Measurements from ENCODE around the gene SLC12A4. TPM values are rescaled to one million over a fixed set of nuclear protein-coding genes. Genes with fewer than 3 reads are reported as not detected.
A peak's percentile ranks its signal among the peaks of the same experiment; 100 is the strongest.
"Not testable (repeated sequence)": the region's sequence is repeated elsewhere in the genome, so short reads cannot be mapped to it uniquely, and the experiment has no call there.

The SLC12A4 gene
- total RNA-seq, 4 donors from 2014 or later, result 65.8 to 142 (median 81.3) TPM

DNA sequence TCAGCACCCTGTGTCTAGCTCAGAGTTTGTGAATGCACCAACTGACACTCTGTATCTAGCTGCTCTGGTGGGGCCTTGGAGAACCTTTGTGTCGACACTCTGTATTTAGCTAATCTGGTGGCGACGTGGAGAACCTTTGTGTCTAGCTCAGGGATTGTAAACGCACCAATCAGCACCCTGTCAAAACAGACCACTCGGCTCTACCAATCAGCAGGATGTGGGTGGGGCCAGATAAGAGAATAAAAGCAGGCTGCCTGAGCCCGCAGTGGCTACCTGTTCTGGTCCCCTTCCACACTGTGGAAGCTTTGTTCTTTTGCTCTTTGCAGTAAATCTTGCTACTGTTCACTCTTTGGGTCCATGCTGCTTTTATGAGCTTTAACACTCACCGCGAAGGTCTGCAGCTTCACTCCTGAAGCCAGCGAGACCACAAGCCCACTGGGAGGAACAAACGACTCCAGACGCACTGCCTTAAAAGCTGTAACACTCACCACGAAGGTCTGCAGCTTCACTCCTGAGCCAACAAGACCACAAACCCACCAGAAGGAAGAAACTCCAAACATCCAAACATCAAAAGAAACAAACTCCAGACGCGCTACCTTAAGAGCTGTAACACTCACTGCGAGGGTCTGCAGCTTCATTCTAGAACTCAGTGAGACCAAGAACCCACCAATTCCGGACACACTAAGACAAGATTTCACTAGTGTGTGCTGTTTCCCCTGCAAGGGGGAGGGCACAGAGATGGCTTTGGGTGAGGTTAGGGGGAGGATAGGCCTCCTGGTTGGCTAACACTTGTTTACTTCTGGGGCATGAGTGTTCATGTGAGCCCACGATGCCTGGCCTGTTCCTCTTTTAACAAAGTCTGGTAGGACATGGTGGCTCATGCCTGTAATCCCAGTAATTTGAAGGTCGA, 30.6 kb upstream of the SLC12A4 start, which contains the start of gene DPEP2:
TSS of gene DPEP2 (minus strand) at position 706 of the 910 bp plus-strand sequence. CDS start 6,272 bp downstream, outside the sequence.
- peak within 1 kb of the TSS in 1 of 4 donors; percentile 21 for H3K4me3 ChIP-seq
- not testable (repeated sequence) for DNase-seq (ENCODE audit: extremely low spot score)
- peak within 1 kb of the TSS in 2 of 4 donors; percentile 34 to 47 for H3K27ac ChIP-seq (replicated peaks in 1 of 4)

DNA sequence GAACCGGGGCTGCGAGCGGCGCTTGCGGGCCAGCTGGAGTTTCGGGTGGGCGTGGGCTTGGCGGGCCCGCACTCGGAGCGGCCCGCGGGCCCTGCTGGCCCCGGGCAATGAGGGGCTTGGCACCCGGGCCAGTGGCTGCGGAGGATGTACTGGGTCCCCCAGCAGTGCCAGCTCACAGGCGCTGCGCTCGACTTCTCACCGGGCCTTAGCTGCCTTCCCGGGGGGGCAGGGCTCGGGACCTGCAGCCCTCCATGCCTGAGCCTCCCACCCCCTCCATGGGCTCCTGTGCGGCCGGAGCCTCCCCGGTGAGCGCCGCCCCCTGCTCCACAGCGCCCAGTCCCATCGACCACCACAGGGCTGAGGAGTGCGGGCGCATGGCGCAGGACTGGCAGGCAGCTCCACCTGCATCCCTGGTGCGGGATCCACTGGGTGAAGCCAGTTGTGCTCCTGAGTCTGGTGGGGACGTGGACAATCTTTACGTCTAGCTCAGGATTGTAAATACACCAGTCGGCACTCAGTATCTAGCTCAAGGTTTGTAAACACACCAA, 29.9 kb upstream of the SLC12A4 start:
- H3K4me3 ChIP-seq; H3K27ac ChIP-seq (replicated peaks in 1 of 4); DNase-seq (ENCODE audit: extremely low spot score); intact Hi-C loops (cut with DNase I); H3K9me3 ChIP-seq; H3K27me3 ChIP-seq; H3K36me3 ChIP-seq: not testable (repeated sequence)
- WGBS, result 92% methylated on average over 17 of the region's 36 CpGs
- H3K4me1 ChIP-seq, result peaks cover 6 to 24% (median 9%) of the 10 kb centered on the region in 4 donors

More for the DNA sequence above, 30.6 kb upstream of the SLC12A4 start, which contains the start of gene DPEP2:
- peaks cover 0 to 17% (median 4%) of the 10 kb centered on the region in 4 donors for H3K4me1 ChIP-seq
- peak in 1 of 2 donors; percentile 29 for TF ChIP-seq POLR2AphosphoS5 (IDR thresholded peaks at IDR 0.05)
- H3K9me3 ChIP-seq; H3K27me3 ChIP-seq; intact Hi-C loops (cut with DNase I); H3K36me3 ChIP-seq: not testable (repeated sequence)
- 72% methylated on average over 17 of the region's 18 CpGs for WGBS

DNA sequence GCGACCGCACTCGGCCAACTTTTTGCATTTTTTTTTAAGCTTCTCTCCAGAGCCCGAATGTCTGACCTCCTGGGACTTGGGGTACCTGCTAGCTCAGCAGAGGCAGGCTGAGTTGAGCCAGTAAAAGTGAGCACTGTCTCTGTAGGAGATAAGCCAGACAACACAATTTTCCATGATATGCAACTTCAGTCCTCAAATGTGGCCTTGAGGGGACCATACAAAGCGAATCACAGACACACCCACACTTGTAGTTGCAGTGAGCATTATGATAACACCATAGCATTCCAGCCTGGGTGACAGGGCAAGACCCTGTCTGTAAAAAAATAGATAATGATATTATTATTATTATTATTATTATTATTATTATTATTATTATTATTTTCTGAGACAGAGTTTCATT, 28.2 kb upstream of the SLC12A4 start:
- Histone ChIP-seq H3K27ac (replicated peaks in 1 of 4) (no peak overlapping the region), H3K9me3 (no peaks in the 10 kb centered on the region), H3K27me3 (no peaks in the 10 kb centered on the region), H3K4me3 (no peak overlapping the region), H3K36me3 (no peaks in the 10 kb centered on the region), H3K4me1 (peaks cover 12 to 31% (median 15%) of the 10 kb centered on the region in 4 donors)
- no peak for DNase-seq (ENCODE audit: extremely low spot score)
- intact Hi-C loops (cut with DNase I), result no loop called here
- WGBS, result 89% methylated on average over 5 of the region's 5 CpGs
- TF ChIP-seq EP300 (IDR thresholded peaks at IDR 0.05) (no peak), POLR2A (IDR thresholded peaks at IDR 0.05; ENCODE audit: low read depth) (no peak)

DNA sequence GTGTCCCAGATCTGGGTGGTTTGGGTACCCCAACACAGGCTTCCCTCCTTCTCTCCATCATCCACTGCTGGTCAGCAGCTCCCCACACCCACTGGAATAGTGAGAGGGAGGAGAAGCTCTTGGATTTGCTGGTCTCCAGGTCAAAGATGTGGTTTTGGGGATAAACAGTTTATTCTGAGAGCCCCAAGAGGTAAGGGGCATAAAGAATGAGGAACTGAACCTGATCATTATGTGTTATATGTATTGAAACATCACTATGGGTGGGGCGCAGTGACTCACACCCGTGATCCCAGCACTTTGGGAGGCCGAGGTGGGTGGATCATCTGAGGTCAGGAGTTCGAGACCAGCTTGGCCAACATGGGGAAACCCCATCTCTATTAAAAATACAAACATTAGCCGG, 27.0 kb upstream of the SLC12A4 start:
- no peaks in the 10 kb centered on the region for H3K9me3 ChIP-seq
- TF ChIP-seq POLR2AphosphoS5 (IDR thresholded peaks at IDR 0.05) (no peak), POLR2A (IDR thresholded peaks at IDR 0.05; ENCODE audit: low read depth) (no peak), EP300 (IDR thresholded peaks at IDR 0.05) (no peak)
- TF ChIP-seq, protein P1, sequence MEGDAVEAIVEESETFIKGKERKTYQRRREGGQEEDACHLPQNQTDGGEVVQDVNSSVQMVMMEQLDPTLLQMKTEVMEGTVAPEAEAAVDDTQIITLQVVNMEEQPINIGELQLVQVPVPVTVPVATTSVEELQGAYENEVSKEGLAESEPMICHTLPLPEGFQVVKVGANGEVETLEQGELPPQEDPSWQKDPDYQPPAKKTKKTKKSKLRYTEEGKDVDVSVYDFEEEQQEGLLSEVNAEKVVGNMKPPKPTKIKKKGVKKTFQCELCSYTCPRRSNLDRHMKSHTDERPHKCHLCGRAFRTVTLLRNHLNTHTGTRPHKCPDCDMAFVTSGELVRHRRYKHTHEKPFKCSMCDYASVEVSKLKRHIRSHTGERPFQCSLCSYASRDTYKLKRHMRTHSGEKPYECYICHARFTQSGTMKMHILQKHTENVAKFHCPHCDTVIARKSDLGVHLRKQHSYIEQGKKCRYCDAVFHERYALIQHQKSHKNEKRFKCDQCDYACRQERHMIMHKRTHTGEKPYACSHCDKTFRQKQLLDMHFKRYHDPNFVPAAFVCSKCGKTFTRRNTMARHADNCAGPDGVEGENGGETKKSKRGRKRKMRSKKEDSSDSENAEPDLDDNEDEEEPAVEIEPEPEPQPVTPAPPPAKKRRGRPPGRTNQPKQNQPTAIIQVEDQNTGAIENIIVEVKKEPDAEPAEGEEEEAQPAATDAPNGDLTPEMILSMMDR (IDR thresholded peaks at IDR 0.05), result no peak
- H3K4me3 ChIP-seq, result no peak overlapping the region
- WGBS, result 81% methylated on average over 5 of the region's 5 CpGs
- DNase-seq (ENCODE audit: extremely low spot score), result no peak
- intact Hi-C loops (cut with DNase I), result no loop called here
- peaks cover 12 to 25% (median 15%) of the 10 kb centered on the region in 4 donors for H3K4me1 ChIP-seq
- H3K27me3 ChIP-seq, result no peaks in the 10 kb centered on the region
- H3K36me3 ChIP-seq, result no peaks in the 10 kb centered on the region
- H3K27ac ChIP-seq (replicated peaks in 1 of 4), result no peak overlapping the region

DNA sequence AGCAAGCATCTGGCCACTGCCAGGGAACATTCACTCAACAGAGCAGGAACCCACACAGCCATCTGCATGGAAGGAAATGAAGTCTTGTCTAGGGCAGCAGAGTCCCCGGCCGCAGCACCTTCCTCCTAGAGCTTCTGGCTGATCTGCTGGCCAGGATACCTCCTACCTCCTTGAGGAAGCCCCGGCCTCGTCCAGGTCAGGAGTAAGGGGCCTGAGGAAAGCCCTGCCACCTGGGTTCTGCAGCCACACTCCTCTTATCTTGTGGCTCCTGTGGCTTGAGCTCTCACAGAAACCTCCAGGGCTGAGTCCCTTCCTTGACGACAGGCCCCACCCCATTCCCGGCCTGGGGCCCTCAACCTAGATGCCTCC, 25.6 kb upstream of the SLC12A4 start:
- H3K9me3 ChIP-seq; H3K36me3 ChIP-seq; DNase-seq (ENCODE audit: extremely low spot score); H3K27me3 ChIP-seq: not testable (repeated sequence)
- Histone ChIP-seq H3K27ac (replicated peaks in 1 of 4) (peak overlapping the region; percentile 45 to 60 (median 49)), H3K4me1 (peaks cover 10 to 15% (median 13%) of the 10 kb centered on the region in 4 donors), H3K4me3 (peak overlapping the region in 2 of 4 donors; percentile 42 to 46)
- intact Hi-C loops (cut with DNase I), result loop anchor here (5.0 kb wide), 2 partner anchors 48 to 233 kb away; no protein-coding TSS in a partner anchor
- 83% methylated on average over 2 of the region's 6 CpGs for WGBS

DNA sequence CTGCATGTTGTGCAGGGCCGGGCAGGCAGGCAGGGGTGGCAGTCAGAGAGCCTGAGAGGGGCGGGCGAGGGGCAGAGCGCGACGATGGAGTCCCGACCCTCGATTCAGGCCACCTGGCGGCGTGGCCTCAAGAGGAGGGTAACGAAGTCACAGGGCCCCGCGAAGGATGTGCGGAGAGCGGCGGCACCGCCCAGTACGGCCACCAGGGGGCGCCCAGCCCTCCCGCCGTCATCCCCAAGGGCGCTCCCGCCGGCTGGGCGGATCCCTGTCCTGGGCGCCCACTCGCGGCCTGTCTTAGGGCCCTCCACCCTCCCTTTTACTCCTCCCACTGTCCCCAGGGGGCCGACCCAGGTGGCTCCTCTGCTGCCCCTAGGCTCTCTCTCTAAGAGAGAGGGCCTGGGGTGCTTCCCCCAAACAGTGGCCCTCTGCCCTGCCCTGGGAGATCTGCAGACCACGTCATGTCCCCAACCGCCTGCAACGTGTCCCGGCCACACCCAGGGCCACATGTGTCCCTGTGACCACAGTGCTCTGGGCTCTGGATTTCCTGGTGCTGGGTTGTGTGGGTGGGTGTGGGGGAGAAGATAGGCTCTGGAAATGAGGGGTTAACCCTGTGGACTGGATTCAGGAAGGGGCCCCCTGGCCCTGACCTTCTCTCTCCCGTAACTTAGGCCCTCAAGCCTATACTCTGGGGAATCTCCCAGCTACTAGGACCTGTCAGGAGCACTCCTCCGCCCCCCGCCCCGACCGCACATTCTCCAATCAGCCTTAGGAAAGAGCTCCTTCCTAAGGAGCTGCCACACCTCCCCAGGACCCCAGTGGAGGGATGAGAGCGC, 25.0 kb upstream of the SLC12A4 start:
- intact Hi-C loops (cut with DNase I), result loop anchor here (5.0 kb wide), 2 partner anchors 49 to 234 kb away; no protein-coding TSS in a partner anchor
- peak overlapping the region; percentile 45 to 60 (median 49) for H3K27ac ChIP-seq (replicated peaks in 1 of 4)
- no peaks in the 10 kb centered on the region for H3K27me3 ChIP-seq
- no peaks in the 10 kb centered on the region for H3K9me3 ChIP-seq
- DNase-seq (ENCODE audit: extremely low spot score), result no peak
- peaks cover 10 to 15% (median 13%) of the 10 kb centered on the region in 4 donors for H3K4me1 ChIP-seq
- TF ChIP-seq, protein P1 (IDR thresholded peaks at IDR 0.05), result peak in 2 of 3 experiments; percentile 97 to 99
- peak; percentile 46 to 50 for TF ChIP-seq POLR2AphosphoS5 (IDR thresholded peaks at IDR 0.05)
- no peak for TF ChIP-seq EP300 (IDR thresholded peaks at IDR 0.05)
- peak; percentile 9 for TF ChIP-seq POLR2A (IDR thresholded peaks at IDR 0.05; ENCODE audit: low read depth)
- peak overlapping the region; percentile 42 to 55 (median 46) for H3K4me3 ChIP-seq
- no peaks in the 10 kb centered on the region for H3K36me3 ChIP-seq
- 6% methylated on average over 16 of the region's 39 CpGs for WGBS
